WERI-Rb-1 (cell line): Measurements from ENCODE around the gene LPAR1.

Experiments
- DNase-seq: peaks from one replicate; pipeline ENCODE4 v3.0.0-alpha.2; 2020
- H3K27ac ChIP-seq: fragments of 250-450 bp; sonication (Bioruptor Pico); 2 replicates; pipeline ENCODE4 v1.5.1; 2020; ENCODE audit warnings: mild to moderate bottlenecking, moderate library complexity
- H3K27me3 ChIP-seq: fragments of 250-450 bp; sonication (Bioruptor Pico); 2 replicates; pipeline ENCODE4 v1.5.1; 2021; ENCODE audit warnings: mild to moderate bottlenecking, low read depth, moderate library complexity; ENCODE audit not compliant: insufficient read depth, severe bottlenecking
- H3K36me3 ChIP-seq: fragments of 250-450 bp; sonication (Bioruptor Pico); 2 replicates; pipeline ENCODE4 v1.5.1; 2020; ENCODE audit warnings: mild to moderate bottlenecking, moderate library complexity
- H3K4me3 ChIP-seq: 2 replicates; pipeline ENCODE4 v1.5.1; 2011; ENCODE audit warnings: low read depth, mild to moderate bottlenecking, control low read depth, low read length
- H3K9me3 ChIP-seq: fragments of 250-450 bp; sonication (Bioruptor Pico); 2 replicates; pipeline ENCODE4 v1.5.1; 2021; ENCODE audit warnings: mild to moderate bottlenecking, moderate library complexity; ENCODE audit not compliant: severe bottlenecking
- TF ChIP-seq, protein P1 (sequence below): IDR thresholded peaks from 2 replicates; pipeline ENCODE4 v1.5.1; 2011; ENCODE audit warnings: low read depth, mild to moderate bottlenecking, control low read depth, inconsistent platforms, low read length

The LPAR1 gene

DNA sequence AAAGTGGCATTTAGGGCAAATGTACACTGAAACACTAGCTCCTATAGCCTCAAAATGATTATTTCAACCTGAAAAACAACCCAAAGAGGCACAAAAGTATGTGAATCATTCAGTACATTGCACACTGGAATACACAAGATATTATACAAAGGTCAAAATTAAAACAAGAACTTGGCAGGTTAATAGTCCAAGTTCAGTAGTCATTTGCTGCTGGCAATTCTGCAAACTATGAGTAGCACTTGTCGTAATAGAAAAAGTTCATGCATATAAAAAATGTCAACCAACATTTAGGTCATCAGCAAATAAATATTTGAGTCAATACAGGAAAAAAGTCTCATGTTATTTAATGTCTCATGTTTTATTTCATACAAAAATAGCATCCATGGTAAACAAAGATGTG, 98.7 kb downstream of the LPAR1 start:
- no peak overlapping the region for H3K27ac ChIP-seq
- no peaks in the 10 kb centered on the region for H3K9me3 ChIP-seq
- DNase-seq, result no peak
- H3K4me3 ChIP-seq, result no peak overlapping the region
- H3K27me3 ChIP-seq, result peaks cover 80% of the 10 kb centered on the region
- H3K36me3 ChIP-seq, result no peaks in the 10 kb centered on the region
- TF ChIP-seq, protein P1, sequence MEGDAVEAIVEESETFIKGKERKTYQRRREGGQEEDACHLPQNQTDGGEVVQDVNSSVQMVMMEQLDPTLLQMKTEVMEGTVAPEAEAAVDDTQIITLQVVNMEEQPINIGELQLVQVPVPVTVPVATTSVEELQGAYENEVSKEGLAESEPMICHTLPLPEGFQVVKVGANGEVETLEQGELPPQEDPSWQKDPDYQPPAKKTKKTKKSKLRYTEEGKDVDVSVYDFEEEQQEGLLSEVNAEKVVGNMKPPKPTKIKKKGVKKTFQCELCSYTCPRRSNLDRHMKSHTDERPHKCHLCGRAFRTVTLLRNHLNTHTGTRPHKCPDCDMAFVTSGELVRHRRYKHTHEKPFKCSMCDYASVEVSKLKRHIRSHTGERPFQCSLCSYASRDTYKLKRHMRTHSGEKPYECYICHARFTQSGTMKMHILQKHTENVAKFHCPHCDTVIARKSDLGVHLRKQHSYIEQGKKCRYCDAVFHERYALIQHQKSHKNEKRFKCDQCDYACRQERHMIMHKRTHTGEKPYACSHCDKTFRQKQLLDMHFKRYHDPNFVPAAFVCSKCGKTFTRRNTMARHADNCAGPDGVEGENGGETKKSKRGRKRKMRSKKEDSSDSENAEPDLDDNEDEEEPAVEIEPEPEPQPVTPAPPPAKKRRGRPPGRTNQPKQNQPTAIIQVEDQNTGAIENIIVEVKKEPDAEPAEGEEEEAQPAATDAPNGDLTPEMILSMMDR, result no peak

DNA sequence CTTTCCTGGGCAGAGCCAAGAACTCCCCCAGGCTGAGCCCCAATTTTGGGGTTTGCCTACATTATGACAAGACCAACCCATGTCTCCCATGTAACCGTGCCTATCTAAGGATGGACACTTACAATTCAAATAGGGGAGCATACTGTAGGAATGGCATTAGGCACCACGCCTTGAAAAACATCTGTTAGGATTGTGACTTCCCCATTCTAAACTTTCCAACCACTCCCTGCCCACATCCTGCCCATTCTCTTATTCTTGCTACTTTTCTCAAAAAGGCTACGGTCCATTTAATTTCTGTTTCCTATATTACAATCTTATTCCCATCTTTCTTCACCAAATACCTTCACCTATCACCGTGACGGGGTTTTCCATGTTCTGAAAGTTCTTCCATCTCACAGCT, 99.2 kb downstream of the LPAR1 start:
- H3K36me3 ChIP-seq, result no peaks in the 10 kb centered on the region
- H3K9me3 ChIP-seq, result no peaks in the 10 kb centered on the region
- DNase-seq, result no peak
- H3K4me3 ChIP-seq, result no peak overlapping the region
- H3K27me3 ChIP-seq, result peaks cover 80% of the 10 kb centered on the region
- H3K27ac ChIP-seq, result no peak overlapping the region
- TF ChIP-seq, protein P1, result no peak

DNA sequence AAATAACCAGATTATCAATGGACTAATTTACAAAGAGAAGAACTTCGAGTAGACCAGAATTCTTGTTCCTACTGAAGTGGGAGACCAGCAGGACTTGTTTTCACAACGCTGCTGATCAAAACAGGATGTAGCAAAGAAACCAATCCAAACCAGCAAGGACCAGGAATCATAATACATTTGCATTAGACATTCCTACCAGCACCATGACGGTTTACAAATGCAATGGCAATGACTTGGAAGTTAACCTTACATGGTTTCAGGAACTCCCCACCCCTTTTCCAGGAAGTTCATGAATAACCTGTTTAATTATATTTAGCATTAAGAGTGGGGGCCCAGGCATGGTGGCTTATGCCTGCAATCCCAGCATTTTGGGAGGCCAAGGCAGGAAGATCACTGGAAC, 100.0 kb downstream of the LPAR1 start:
- no peak overlapping the region for H3K27ac ChIP-seq
- no peak for DNase-seq
- TF ChIP-seq, protein P1, result no peak
- H3K36me3 ChIP-seq, result no peaks in the 10 kb centered on the region
- no peaks in the 10 kb centered on the region for H3K9me3 ChIP-seq
- peaks cover 82% of the 10 kb centered on the region for H3K27me3 ChIP-seq
- H3K4me3 ChIP-seq, result no peak overlapping the region

DNA sequence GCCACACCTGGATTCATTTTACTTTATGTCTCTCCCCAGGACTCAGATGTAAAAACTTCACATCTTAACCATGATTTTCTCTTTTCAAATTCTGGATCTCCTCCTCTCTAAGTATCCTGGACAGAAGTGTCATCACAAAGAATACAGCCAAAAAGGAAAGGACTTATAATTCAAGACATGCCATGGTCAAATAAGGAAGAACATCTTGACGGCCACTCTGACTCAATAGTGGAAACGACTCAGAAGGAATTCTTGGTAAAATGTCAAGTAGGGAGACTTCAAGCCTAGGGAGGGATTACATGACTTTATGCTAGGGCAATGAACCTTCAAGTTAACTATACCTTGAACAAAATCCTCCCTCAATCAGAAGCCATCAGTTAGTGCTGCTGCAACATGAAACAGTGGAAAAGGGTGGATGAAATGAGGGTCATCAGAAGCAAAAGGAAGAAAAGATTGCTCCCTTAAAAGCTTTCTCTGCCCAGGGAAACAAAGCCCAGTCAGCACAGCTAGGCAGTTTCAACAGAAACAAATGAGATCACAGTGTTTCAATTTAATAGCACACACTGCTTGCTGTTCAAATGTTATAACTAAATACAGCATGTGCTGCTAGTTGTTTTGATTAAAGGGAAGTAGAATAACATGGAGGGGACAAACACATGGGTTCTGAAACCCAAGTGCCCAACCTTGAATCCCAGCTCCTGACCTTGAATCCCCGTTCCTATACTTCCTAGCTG, 101.4 kb downstream of the LPAR1 start:
- H3K27ac ChIP-seq, result no peak overlapping the region
- TF ChIP-seq, protein P1, result no peak
- H3K27me3 ChIP-seq, result peaks cover 87% of the 10 kb centered on the region
- H3K9me3 ChIP-seq, result peaks cover 2% of the 10 kb centered on the region
- H3K36me3 ChIP-seq, result no peaks in the 10 kb centered on the region
- no peak overlapping the region for H3K4me3 ChIP-seq
- DNase-seq, result no peak

DNA sequence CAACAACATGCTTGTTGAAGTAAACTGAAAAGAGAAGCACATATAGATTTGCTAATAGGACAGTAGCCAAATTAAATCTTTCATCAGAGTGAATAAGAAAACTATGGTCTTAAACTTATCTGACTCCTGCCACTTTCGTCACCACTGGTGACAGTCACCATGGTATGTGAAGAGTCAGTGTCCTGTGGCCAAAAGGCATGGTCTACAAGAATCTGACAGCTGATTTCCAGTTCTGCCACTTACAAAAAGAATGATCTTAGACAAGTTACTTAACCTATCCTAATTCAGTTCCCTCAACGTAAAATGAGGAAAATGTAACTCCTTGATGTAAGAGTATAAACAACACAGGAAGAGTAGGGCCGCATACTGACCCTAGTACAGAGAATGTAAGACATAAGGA, 102.0 kb downstream of the LPAR1 start:
- TF ChIP-seq, protein P1, result no peak

DNA sequence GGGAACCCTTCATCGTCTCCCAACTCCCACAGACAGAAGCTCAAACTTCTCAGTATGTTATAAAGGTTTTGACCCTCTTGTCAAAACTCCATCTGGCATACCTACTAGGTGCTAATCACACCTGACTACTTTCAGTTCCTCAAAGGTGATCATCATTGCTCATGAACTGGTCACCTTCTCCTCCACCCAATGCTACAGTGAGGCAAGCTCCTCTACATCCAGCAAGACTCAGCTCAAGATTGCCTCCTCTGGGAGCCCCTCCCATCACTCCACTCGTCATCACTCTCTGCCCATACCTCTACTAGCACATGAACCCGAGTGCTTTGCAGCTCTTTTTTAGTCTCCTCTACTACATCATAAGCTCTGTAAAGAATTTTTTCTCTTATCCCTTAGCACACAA, 102.4 kb downstream of the LPAR1 start:
- no peak for DNase-seq
- no peaks in the 10 kb centered on the region for H3K36me3 ChIP-seq
- H3K27me3 ChIP-seq, result peaks cover 83% of the 10 kb centered on the region
- TF ChIP-seq, protein P1, result no peak
- no peak overlapping the region for H3K4me3 ChIP-seq
- peaks cover 3% of the 10 kb centered on the region for H3K9me3 ChIP-seq
- H3K27ac ChIP-seq, result no peak overlapping the region

More for the DNA sequence above, 102.0 kb downstream of the LPAR1 start:
- no peak for DNase-seq
- Histone ChIP-seq H3K4me3 (no peak overlapping the region), H3K27me3 (peaks cover 83% of the 10 kb centered on the region), H3K27ac (no peak overlapping the region), H3K36me3 (no peaks in the 10 kb centered on the region), H3K9me3 (peaks cover 3% of the 10 kb centered on the region)
